K562 (cell line): ENCODE measurements around the gene TEKT2. TPM values are rescaled to one million over a fixed set of nuclear protein-coding genes. Genes with fewer than 3 reads are reported as not detected.

Source experiments
- ATF3 ChIP-seq, 2 experiments: fragments of 450-650 bp in 1 of 2; sonication (generic) in 1 of 2; formaldehyde crosslinking in 1 of 2; IDR thresholded peaks in 1 of 2; conservative IDR thresholded peaks in 1 of 2; 2 replicates each; pipeline versions ENCODE4 v1.6.1 to v1.8.1; 2016 to 2023; ENCODE audit warnings: mild to moderate bottlenecking in 2 of 2, moderate library complexity in 2 of 2, inconsistent platforms in 1 of 2, missing genetic modification reagents in 1 of 2
- BRD4 ChIP-seq: fragments of 200-600 bp; sonication (generic); IDR thresholded peaks from 2 replicates; pipeline ENCODE4 v1.6.1; 2017; ENCODE audit warnings: inconsistent platforms
- CTCFL ChIP-seq: IDR thresholded peaks from 2 replicates; pipeline ENCODE4 v1.6.1; 2011; ENCODE audit warnings: borderline replicate concordance, low read depth, mild to moderate bottlenecking, moderate library complexity, low read length; ENCODE audit not compliant: insufficient read depth, poor library complexity, severe bottlenecking
- EHMT2 ChIP-seq: fragments of 450-650 bp; IDR thresholded peaks from 2 replicates; pipeline ENCODE4 v1.6.1; 2018; ENCODE audit warnings: antibody characterized with exemption
- FIP1L1 ChIP-seq: fragments of 200-400 bp; formaldehyde crosslinking; IDR thresholded peaks from 2 replicates; pipeline ENCODE4 v1.6.1; 2018; ENCODE audit warnings: mild to moderate bottlenecking, low read depth, low read length; ENCODE audit not compliant: poor library complexity, severe bottlenecking
- GABPB2 ChIP-seq: fragments of 250-450 bp; sonication (Bioruptor Pico); conservative IDR thresholded peaks from 2 replicates; pipeline ENCODE4 v1.5.1; 2021; ENCODE audit warnings: mild to moderate bottlenecking
- HOMEZ ChIP-seq: fragments of 250-450 bp; sonication (Bioruptor Pico); IDR thresholded peaks from 2 replicates; pipeline ENCODE4 v1.4.0; 2020; ENCODE audit warnings: mild to moderate bottlenecking, moderate library complexity
- MAFF ChIP-seq: IDR thresholded peaks from 2 replicates; pipeline ENCODE4 v1.6.1; 2012; ENCODE audit warnings: low read length, improper control_type of control experiment
- MAFG ChIP-seq: fragments of 450-650 bp; conservative IDR thresholded peaks from 2 replicates; pipeline ENCODE4 v1.6.1; 2016; ENCODE audit warnings: missing genetic modification characterization, missing compliant biosample characterization
- TAF7 ChIP-seq: fragments of 450-650 bp; IDR thresholded peaks from 2 replicates; pipeline ENCODE4 v1.6.1; 2016; ENCODE audit warnings: missing genetic modification characterization, missing compliant biosample characterization
- TCF3 ChIP-seq: sonication (generic); formaldehyde crosslinking; IDR thresholded peaks from 2 replicates; pipeline ENCODE4 v1.4.0; 2020; ENCODE audit warnings: mild to moderate bottlenecking, missing genetic modification reagents
- TFAP4 ChIP-seq: sonication (generic); formaldehyde crosslinking; IDR thresholded peaks from 2 replicates; pipeline ENCODE4 v1.8.0; 2022; ENCODE audit warnings: missing genetic modification reagents, mild to moderate bottlenecking, moderate library complexity, borderline replicate concordance
- U2AF1 ChIP-seq: fragments of 200-400 bp; formaldehyde crosslinking; optimal IDR thresholded peaks from 2 replicates; pipeline ENCODE3; 2017; ENCODE audit warnings: mild to moderate bottlenecking, low read depth, low read length, moderate library complexity
- ZNF174 ChIP-seq: fragments of 250-450 bp; sonication (Bioruptor Pico); IDR thresholded peaks from 2 replicates; pipeline ENCODE4 v1.4.0; 2020; ENCODE audit warnings: mild to moderate bottlenecking
- ZNF277 ChIP-seq: fragments of 250-450 bp; sonication (Bioruptor Pico); IDR thresholded peaks from 2 replicates; pipeline ENCODE4 v1.8.0; 2022; ENCODE audit warnings: inconsistent platforms, mild to moderate bottlenecking, moderate library complexity, borderline replicate concordance
- ZNF431 ChIP-seq: sonication (generic); formaldehyde crosslinking; IDR thresholded peaks from 2 replicates; pipeline ENCODE4 v1.8.0; 2022; ENCODE audit warnings: mild to moderate bottlenecking, missing genetic modification reagents
- ZNF449 ChIP-seq: fragments of 250-450 bp; sonication (Bioruptor Pico); IDR thresholded peaks from 2 replicates; pipeline ENCODE4 v1.8.0; 2022; ENCODE audit warnings: moderate library complexity, mild to moderate bottlenecking, inconsistent platforms
- polyA plus RNA-seq, 8 experiments: library from polyadenylated mRNA; depleted of rRNA in 4 of 8; stranded (reverse) in 5 of 8; unstranded in 3 of 8; fragments of >200 nt; fragmentation: Nextera tagmentation in 2 of 8; fragmentation: Illumina TruSeq in 1 of 8; extraction: Ambion mirVana in 2 of 8; extraction: Trizol in 1 of 8; gene quantifications; 2 replicates each; pipeline versions ENCODE4 v1.2.1 to v1.2.3, GENCODE V29; 2011 to 2014; ENCODE audit warnings: inconsistent platforms in 1 of 8, missing spikeins in 1 of 8
- total RNA-seq, 7 experiments: library from RNA; depleted of rRNA in 6 of 7; stranded (reverse); fragments of >200 nt in 6 of 7; fragmentation: Illumina TruSeq in 2 of 7; extraction: Trizol in 2 of 7; gene quantifications; 2 replicates each; pipeline versions ENCODE4 v1.2.1 to v1.2.3, GENCODE V29; 2011 to 2021; ENCODE audit warnings: low replicate concordance in 1 of 7

Gene TEKT2
- total and polyA plus RNA-seq, 9 of the 15 experiments (the other 6 are each of a cell fraction or from before 2014, with no cell fraction given): 0.06 to 0.94 (median 0.30) TPM; not detected in 1

GRCh38 chr1:36088577-36089392, 4.9 kb downstream of the TEKT2 start, which contains the start of gene ADPRS (continued):
- TF ChIP-seq ZNF174 (CRISPR knock-in tag) (no peak), MAFG (tag) (no peak), U2AF1 (peak; percentile 100), ZNF431 (CRISPR knock-in tag) (peak; percentile 82; the same call in 1 of the 2 replicates), TCF3 (CRISPR knock-in tag) (peak; percentile 58; the same call in 1 of the 2 replicates), ZNF277 (CRISPR knock-in tag) (no peak), TAF7 (tag) (peak; percentile 52; the same call in 1 of the 2 replicates), BRD4 (no peak), ZNF449 (CRISPR knock-in tag) (no peak), EHMT2 (0 out of 2 replicates have a peak, but pooled peaks have one; percentile 46), GABPB2 (CRISPR knock-in tag) (no peak), CTCFL (peak; percentile 99), HOMEZ (CRISPR knock-in tag) (no peak), FIP1L1 (peak; percentile 98), TFAP4 (peak; percentile 91), MAFF (no peak), ATF3 (IDR thresholded peaks at IDR 0.05) (no peak), ATF3 (CRISPR knock-in tag; conservative IDR thresholded peaks at IDR 0.05) (peak; percentile 76; the same call in 1 of the 2 replicates)
